ENCODE results near the gene MED12. TPM values are rescaled to one million over a fixed set of nuclear protein-coding genes. Genes with fewer than 3 reads are reported as not detected.

MED12 gene
- total RNA-seq, 2 experiments from 2014 or later: 44.5 to 55.3 TPM

DNA sequence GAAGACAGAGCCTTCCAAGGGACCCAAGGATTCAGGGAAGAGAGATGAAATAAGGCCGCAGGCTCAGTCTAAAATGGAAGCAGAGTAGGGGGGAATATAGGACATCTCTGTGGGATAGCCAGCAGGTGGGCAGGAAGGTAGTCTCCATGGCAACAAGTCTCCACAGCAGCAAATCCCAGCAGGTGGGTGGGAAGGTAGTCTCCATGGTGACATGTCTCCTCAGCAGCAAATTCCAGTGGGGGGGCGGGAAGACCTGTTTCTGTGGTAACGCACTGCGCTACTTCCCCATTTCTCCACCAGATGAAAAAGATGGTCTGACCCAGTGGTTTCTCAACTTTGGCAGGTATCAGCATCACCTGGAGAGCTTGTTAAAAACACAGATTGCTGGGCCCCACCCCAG is 44.6 kb downstream of the MED12 start:
- H3K4me3 Mint-ChIP-seq: no peak overlapping the region
- Histone ChIP-seq H3K27ac (ENCODE audit: low read depth in 1 of 2, low read length in 2 of 2) (no peak overlapping the region), H3K4me1 (ENCODE audit: insufficient read depth, low read length) (peaks cover 7% of the 10 kb centered on the region), H3K9me3 (ENCODE audit: control insufficient read depth in 1 of 2, insufficient read depth in 1 of 2, low read length in 2 of 2) (no peaks in the 10 kb centered on the region), H3K36me3 (ENCODE audit: insufficient read depth, low read length) (peaks cover 11% of the 10 kb centered on the region), H3K4me3 (ENCODE audit: low read length) (no peak overlapping the region), H3K27me3 (ENCODE audit: control insufficient read depth in 1 of 2, insufficient read depth in 2 of 2, low read length in 2 of 2) (no peaks in the 10 kb centered on the region)
- intact Hi-C loops (cut with DNase I, micrococcal nuclease): no loop called here
- POLR2A ChIA-PET: no interaction called here
- H3K27ac Mint-ChIP-seq: no peak overlapping the region
- no peaks in the 10 kb centered on the region for H3K9me3 Mint-ChIP-seq
- CTCF ChIA-PET: no interaction called here
- H3K4me1 Mint-ChIP-seq (ENCODE audit: low read depth): peaks cover 11% of the 10 kb centered on the region
- ATAC-seq (ENCODE audit: poor library complexity) (no peak), DNase-seq (no peak)
- TF ChIP-seq, protein P1, sequence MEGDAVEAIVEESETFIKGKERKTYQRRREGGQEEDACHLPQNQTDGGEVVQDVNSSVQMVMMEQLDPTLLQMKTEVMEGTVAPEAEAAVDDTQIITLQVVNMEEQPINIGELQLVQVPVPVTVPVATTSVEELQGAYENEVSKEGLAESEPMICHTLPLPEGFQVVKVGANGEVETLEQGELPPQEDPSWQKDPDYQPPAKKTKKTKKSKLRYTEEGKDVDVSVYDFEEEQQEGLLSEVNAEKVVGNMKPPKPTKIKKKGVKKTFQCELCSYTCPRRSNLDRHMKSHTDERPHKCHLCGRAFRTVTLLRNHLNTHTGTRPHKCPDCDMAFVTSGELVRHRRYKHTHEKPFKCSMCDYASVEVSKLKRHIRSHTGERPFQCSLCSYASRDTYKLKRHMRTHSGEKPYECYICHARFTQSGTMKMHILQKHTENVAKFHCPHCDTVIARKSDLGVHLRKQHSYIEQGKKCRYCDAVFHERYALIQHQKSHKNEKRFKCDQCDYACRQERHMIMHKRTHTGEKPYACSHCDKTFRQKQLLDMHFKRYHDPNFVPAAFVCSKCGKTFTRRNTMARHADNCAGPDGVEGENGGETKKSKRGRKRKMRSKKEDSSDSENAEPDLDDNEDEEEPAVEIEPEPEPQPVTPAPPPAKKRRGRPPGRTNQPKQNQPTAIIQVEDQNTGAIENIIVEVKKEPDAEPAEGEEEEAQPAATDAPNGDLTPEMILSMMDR (IDR thresholded peaks at IDR 0.05): no peak
- H3K27me3 Mint-ChIP-seq: no peaks in the 10 kb centered on the region
- H3K36me3 Mint-ChIP-seq (ENCODE audit: low read depth): peaks cover 11% of the 10 kb centered on the region

DNA sequence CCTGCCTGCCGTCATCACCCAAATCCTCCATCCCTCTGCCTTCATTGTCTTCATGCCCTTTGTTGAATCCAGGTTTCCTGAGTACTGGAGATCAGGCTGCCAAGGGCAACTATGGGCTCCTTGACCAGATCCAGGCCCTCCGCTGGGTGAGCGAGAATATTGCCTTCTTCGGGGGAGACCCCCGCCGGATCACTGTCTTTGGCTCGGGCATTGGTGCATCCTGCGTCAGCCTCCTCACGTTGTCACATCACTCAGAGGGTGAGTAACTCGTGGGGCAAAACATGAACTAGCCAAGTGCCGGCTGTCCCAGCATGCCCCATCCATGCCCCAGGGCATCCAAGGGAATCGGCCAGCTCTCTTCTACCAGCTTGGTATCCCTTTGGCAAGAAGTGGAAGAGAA is 45.7 kb downstream of the MED12 start:
- no peaks in the 10 kb centered on the region for H3K9me3 Mint-ChIP-seq
- TF ChIP-seq, protein P1 (IDR thresholded peaks at IDR 0.05): no peak
- H3K4me1 Mint-ChIP-seq (ENCODE audit: low read depth): peaks cover 5% of the 10 kb centered on the region
- peaks cover 7% of the 10 kb centered on the region for H3K4me1 ChIP-seq (ENCODE audit: insufficient read depth, low read length)
- no peak for ATAC-seq (ENCODE audit: poor library complexity)
- CTCF ChIA-PET: no interaction called here
- H3K36me3 ChIP-seq (ENCODE audit: insufficient read depth, low read length): peaks cover 11% of the 10 kb centered on the region
- POLR2A ChIA-PET: no interaction called here
- DNase-seq: no peak
- no peak overlapping the region for H3K4me3 ChIP-seq (ENCODE audit: low read length)
- H3K27me3 Mint-ChIP-seq: no peaks in the 10 kb centered on the region
- H3K27ac ChIP-seq (ENCODE audit: low read depth in 1 of 2, low read length in 2 of 2): no peak overlapping the region
- H3K27ac Mint-ChIP-seq: no peak overlapping the region
- H3K4me3 Mint-ChIP-seq: no peak overlapping the region
- H3K9me3 ChIP-seq (ENCODE audit: control insufficient read depth in 1 of 2, insufficient read depth in 1 of 2, low read length in 2 of 2): no peaks in the 10 kb centered on the region
- peaks cover 11% of the 10 kb centered on the region for H3K36me3 Mint-ChIP-seq (ENCODE audit: low read depth)
- no peaks in the 10 kb centered on the region for H3K27me3 ChIP-seq (ENCODE audit: control insufficient read depth in 1 of 2, insufficient read depth in 2 of 2, low read length in 2 of 2)
- intact Hi-C loops (cut with DNase I, micrococcal nuclease): no loop called here

DNA sequence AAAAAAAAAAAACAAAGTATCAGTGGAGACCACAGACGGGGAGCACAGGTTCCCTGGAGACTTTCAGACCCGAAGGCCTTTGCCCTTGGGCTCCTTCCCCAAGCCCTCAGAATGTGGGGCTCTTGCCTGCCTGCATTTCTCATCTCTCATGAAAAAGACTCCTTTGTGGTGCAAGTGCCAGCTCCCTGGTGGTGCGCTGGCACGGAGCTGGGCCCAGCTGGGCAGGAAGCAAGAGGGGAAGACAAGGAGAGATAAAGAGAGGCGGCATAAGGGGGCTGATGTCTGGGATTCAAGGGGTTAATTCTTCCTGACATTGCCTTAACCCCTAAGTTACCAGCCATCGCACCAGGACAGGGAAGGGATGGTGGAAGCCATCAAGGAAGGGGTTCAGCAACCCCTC is 48.1 kb downstream of the MED12 start:
- H3K4me3 Mint-ChIP-seq: no peak overlapping the region
- intact Hi-C loops (cut with DNase I, micrococcal nuclease): no loop called here
- H3K36me3 ChIP-seq (ENCODE audit: insufficient read depth, low read length): peaks cover 11% of the 10 kb centered on the region
- no peaks in the 10 kb centered on the region for H3K27me3 ChIP-seq (ENCODE audit: control insufficient read depth in 1 of 2, insufficient read depth in 2 of 2, low read length in 2 of 2)
- CTCF ChIA-PET: no interaction called here
- H3K36me3 Mint-ChIP-seq (ENCODE audit: low read depth): peaks cover 8% of the 10 kb centered on the region
- H3K27ac Mint-ChIP-seq: no peak overlapping the region
- TF ChIP-seq, protein P1 (IDR thresholded peaks at IDR 0.05): no peak
- no peak for ATAC-seq (ENCODE audit: poor library complexity)
- no peaks in the 10 kb centered on the region for H3K9me3 Mint-ChIP-seq
- POLR2A ChIA-PET: no interaction called here
- no peaks in the 10 kb centered on the region for H3K4me1 Mint-ChIP-seq (ENCODE audit: low read depth)
- no peak overlapping the region for H3K27ac ChIP-seq (ENCODE audit: low read depth in 1 of 2, low read length in 2 of 2)
- no peaks in the 10 kb centered on the region for H3K4me1 ChIP-seq (ENCODE audit: insufficient read depth, low read length)
- DNase-seq: no peak
- H3K27me3 Mint-ChIP-seq: no peaks in the 10 kb centered on the region
- no peak overlapping the region for H3K4me3 ChIP-seq (ENCODE audit: low read length)
- H3K9me3 ChIP-seq (ENCODE audit: control insufficient read depth in 1 of 2, insufficient read depth in 1 of 2, low read length in 2 of 2): no peaks in the 10 kb centered on the region

Measured in CD4-positive, alpha-beta T cell (primary cell).